Mesenteric fat pad (tissue), 1 donor: ENCODE measurements around the gene GBX1. TPM values are rescaled to one million over a fixed set of nuclear protein-coding genes. Genes with fewer than 3 reads are reported as not detected.

Experiments
- DNase-seq: peaks from one replicate; pipeline ENCODE4 v3.0.0-alpha.2; 2020; ENCODE audit warnings: low spot score
- total RNA-seq: library from RNA; stranded (reverse); fragmentation: NEBNext Ultra II Directional; extraction: Animal tissue kit (Norgen Biotek cat#: 25700); gene quantifications from one replicate; pipeline ENCODE4 v1.2.1, GENCODE V29; 2021
- donor health status: DM: yes; HTN: yes; CAD: no.

The GBX1 gene
- total RNA-seq, 1 donor from 2014 or later = not detected

DNA sequence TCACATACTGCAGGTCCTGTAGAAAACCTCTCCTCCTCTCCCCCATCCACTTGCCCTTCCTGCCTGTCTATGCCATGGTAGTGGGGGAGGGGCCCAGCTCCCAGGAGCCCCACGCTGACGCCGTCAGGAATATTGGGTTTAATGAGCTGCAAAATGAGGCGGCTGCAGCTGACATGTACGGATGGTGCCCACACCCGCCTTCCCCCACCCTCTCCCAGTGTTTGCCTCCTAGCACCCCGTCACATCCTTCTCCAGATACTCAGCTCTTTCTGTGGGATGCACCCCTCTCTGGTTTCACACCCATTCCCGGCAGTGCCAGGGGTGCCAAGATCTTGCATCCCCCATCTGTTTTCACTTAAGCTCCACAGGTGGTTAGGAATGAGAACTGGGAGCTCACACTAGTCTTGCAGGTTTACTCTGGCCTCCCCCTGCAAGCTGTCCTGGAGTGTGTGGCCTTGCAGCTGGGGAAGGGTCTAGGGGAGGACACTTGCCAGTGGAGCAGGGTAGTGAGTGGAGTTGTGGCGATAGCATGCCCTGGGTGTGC is 26.1 kb downstream of the GBX1 start:
- no peak for DNase-seq

GRCh38 chr7:151140826-151141225 is 26.7 kb downstream of the GBX1 start:
- DNase-seq = no peak

- no peak for DNase-seq
Observed at GRCh38 chr7:151139791-151140190, 27.7 kb downstream of the GBX1 start.

DNA sequence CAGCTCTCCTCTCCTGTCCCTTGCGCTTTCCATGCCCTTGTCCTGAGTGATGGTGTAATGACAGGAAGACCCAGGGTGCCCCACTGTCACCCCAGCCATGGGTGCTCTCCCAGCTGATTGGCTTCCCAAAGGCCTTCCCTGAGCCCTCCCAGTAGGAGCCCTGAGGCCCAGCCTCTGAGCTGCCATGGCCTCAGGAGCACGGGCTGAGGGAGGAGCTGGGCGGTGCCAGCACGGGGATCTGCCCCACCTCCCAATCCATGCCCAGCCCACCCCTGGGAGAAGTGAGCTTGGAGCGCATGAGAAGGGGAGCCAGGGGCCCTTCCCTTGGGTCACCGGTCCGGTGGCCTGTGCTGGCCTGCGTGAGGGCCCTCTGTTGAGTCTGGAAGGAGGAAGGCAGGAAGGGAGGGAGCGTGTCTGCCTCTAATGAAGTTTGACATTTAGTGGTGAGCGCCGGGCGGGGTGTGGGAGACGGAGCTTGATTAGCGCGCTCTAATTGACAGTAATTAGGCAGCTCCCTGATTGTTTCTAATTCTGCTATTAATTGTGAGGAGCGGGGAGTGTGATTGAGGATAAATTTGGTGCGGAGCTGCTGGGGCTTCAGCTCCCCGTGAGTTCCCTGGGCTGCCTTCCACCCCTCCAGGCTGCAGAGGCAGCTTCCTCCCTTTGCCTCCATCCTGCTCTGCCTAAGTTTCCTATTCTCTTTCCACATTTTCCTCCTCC is 28.3 kb downstream of the GBX1 start:
- no peak for DNase-seq

GRCh38 chr7:151138153-151138851 is 29.2 kb downstream of the GBX1 start:
- peak; percentile 74 for DNase-seq

DNA sequence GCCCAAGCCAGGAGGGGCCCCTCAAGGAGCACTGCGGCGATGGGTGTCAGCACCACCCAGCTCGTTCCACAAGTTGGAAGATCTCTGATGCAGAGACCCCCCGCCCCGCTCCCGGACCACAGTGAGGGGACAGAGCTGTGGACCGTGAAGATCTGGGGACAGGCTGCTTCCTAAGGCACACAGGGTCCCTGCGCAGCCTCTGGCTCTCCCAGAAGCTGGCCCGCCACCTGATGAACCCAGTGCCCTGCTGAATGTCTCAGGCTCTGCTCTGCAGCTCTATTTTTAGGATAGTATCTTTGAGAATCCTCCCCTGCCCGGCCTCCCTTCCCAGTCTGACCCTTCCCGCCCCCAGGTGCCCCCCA is 29.7 kb downstream of the GBX1 start:
- DNase-seq = peak; percentile 87

GRCh38 chr7:151137076-151137675 is 30.3 kb downstream of the GBX1 start:
- DNase-seq = peak; percentile 78

DNA sequence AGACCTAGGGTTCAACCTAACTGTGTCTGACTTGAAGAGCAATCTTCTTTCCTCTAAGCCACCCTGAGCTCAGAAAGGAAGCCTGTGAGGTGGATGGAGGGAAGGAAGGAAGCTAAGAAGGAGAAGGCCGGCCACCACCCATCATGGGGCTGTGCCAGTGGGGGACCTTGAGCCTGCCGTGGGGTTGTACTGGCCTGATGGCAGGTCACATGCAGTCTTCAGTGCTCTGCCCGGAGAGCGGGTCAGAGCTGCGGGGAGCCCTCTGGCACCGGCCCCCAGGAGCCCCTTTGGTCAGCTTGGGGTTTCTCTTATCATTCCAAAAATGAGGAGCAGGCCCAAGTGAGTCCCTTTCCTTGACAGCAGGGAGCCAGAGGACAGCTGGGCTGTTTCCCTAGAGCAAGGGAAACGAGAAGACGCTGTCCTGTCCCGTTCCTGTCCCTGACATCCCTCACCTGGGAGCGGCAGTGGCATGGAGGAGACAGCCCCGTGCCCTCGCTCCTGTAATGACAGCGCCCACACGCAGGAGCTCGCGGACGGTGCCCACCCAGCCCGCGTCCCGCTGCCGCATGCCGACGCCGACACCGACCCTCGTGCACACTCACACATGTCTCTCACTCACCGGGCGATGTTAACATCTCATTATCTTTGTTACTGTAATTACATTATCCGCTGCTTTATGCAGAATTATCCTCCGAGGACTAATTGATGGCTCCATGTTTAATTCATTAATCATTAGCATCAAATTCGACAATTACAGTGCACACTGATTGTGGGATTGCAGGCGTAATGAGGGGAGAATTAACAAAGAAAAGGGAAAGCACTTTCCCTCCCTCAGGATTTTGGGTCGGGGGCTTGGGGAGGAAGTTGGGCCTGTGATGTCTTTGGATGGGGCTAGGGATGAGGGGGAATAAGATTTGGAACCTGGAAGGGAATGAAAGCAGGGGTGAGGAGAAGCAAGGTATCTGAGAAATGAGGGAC is 31.3 kb downstream of the GBX1 start:
- peak; percentile 59 for DNase-seq

GRCh38 chr7:151135525-151135845 is 32.0 kb downstream of the GBX1 start:
- no peak for DNase-seq

DNA sequence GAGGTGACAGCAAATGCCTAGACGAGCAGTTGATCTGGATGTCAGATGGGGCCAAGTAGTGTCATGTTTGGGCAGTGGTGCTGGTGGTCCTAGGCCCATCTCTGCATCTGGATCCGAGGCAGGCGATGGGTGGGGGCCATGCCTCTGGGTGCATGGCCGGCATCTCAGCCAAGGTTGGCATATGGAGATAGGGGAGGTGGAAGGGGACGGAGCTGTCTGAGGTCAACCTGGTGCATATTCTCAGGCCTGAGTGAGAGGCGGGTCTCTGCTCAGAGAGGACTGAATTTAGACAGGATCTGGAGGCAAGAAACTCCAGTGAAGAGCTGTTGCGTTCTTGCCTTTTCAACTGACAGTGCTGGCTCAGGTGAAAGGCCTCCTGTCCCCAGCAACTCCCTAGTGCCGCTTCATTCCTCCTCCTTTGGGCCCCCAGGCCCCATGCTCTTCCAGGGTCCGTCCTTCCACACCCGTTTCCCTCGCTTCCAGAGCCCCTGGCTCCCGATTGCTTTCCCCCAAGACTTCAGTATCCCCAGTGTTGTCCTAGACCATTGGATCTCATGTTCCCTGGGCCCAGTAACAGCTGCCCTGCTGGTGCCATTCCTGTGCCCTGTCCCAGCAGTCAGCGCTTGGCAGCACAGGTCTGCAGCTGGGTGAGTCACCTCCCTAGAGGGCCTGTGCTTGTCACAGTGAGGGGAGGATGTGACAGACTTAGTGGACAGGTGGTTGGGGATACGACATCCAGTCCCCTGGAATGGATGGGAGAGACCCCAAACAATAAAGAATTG is 32.6 kb downstream of the GBX1 start:
- DNase-seq = no peak

DNA sequence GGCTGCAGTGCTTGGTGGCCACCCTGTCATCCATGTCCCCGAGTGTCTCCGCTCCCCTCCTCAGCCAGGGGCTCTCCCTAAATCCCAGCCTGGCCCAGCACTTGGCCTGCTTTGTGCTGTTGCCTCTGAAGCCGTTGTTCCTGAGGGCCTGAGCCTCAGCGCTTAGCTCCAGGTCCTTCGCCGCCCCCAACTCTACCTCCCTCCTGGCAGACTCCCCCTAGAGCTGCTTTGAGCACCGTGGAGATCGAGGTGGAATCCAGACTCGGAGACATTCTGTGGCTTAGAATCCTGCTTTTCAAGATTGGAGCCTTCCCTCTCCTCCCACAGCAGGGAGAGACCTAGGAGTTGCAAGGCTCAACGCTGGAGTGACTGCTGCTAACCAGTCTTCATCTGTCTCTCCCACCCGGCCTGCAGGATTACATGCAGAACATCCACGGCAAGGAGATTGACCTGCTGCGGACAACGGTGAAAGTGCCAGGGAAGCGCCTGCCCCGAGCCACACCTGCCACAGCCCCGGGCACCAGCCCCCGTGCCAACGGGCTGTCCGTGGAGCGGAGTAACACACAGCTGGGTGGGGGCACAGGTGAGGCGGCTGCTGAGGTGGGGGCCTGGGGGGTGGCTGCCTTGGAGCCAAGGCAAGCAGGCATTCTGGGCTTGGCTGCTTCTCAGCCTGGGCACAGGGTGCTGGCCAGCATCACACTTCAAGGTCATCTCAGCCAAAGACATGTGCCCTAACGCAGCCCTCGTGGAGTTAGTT is 33.3 kb downstream of the GBX1 start:
- DNase-seq = no peak

- DNase-seq = no peak
Observed at GRCh38 chr7:151133266-151133985, 34.1 kb downstream of the GBX1 start.

DNA sequence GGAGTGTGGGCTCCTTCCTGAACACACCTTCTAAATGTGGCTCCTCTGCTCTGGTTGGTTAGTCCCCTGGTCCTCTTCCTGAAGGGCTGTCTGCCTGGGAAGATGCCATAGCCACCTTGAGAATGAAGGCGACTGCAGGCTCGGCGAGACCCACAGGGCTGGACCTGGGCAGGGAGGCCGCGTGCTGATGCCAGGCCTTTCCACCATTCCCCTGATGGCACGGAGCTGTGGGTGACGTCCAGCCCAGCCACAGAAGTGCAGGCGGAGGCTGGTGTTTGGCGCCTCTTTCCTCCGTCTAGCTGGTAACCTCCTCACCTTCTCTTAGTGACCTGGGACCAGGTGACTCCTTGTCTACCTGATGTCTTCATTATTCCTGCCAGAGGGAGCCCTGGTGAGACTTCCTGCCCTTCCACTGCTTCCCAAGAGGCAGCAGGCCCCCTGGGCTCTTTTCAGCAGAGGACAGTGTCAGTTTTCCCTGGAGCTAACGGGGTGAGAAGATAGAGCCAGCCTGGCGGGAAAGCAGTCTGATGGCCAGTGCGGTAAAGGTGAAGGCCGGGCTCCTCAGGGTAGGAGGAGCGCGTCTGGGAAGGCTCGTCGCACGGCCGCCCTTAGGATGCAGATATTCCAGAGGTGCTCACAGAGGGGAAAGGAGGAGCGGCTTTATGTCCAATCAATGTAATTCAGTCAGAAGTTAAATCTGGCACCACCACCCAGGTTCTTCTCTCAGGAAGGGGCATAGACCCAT is 34.9 kb downstream of the GBX1 start:
- no peak for DNase-seq

DNA sequence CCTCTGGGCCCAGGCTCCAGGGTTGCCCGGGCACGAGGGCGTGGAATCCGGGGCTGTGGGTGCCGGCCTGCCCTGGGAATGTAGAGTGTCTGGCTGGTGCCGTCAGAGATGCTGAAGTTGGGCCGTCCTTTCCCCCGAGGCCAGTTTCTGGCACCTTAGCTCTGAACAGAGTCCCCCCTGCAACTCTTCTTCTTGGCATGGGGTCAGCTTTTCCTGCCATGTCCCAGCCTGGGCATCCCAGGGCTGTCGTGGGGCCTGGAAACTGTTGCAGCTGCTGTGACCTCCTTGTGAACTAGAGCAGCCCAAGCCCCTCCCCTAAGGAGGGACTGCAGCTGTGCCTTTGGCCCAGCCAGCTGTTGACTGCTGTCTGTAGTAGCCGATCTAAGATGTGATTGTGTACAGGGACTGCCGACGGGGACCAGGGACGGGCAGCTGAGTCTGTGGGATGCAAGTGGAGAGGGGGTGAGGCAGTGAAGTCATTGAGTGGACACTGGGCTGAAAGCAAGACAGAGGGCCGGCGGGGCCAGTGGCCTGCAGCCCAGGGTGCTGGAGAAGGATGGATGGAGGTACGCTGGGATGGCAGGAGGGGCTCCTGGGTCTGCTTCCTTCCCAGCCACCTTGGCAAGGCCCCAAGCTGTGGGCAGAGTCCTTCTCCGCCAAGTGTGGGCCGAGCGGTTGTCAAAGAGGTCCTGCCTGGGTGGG is 35.8 kb downstream of the GBX1 start:
- DNase-seq = no peak

GRCh38 chr7:151131224-151131591 is 36.3 kb downstream of the GBX1 start:
- no peak for DNase-seq

- no peak for DNase-seq
Observed at GRCh38 chr7:151130741-151131157, 36.7 kb downstream of the GBX1 start.

GRCh38 chr7:151129960-151130591 is 37.4 kb downstream of the GBX1 start:
- DNase-seq = no peak
